ENCODE results near the gene LGALS7B.
A peak's percentile ranks its signal among the peaks of the same experiment; 100 is the strongest.
"Not testable (repeated sequence)": the region's sequence is repeated elsewhere in the genome, so short reads cannot be mapped to it uniquely, and the experiment has no call there.

Gene LGALS7B

DNA sequence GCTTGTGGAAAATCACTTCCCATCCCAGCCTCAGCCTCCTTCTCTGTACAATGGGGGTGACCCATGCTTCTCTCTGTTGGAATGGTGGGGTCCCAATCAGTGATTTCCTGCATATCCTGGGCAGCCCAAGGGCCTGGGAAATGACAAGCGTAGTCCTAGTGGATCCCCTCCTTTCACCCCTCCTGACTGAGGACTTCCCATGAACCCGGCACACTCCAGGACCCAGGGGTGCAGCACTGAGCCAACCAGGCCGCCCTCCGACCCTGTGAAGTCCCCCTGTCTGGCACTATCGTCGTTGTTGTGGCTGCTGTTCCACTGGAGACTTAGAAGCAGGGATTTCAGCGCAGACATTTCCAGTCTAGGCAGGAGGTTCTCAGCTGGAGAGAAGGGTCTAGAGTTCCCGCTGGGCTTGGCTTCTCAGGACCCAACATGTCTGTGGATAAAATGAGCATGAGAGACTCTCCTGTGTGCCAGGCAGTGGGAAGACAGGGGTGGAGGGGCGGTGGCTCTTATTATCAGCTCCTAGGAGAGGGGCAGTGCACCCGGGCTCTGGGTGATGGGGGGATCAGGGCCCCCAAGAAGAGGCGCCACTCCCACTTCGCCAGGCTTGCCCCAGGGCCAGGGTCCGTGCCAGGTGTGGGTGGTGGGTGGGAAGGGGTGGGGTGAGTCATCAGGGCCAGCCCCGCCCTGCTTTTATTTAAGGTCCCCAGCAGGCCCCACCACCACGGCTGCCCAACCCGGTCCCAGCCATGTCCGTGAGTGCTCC is at the start of gene LGALS7B:
Gene LGALS7B (plus strand): TSS at position 723 of the 766 bp plus-strand sequence. CDS start 27 bp downstream, at position 750.
- no peak for DNase-seq (ENCODE audit: low read depth)

GRCh38 chr19:38739440-38740256 is 49.4 kb upstream of the LGALS7B start:
- DNase-seq (ENCODE audit: low read depth) = peak; percentile 23

GRCh38 chr19:38740257-38740592 is 48.8 kb upstream of the LGALS7B start:
- no peak for DNase-seq (ENCODE audit: low read depth)

GRCh38 chr19:38740932-38741331 is 48.1 kb upstream of the LGALS7B start:
- DNase-seq (ENCODE audit: low read depth) = no peak

- no peak for DNase-seq (ENCODE audit: low read depth)
These were observed 47.3 kb upstream of the LGALS7B start for GRCh38 chr19:38741670-38742069.

GRCh38 chr19:38742296-38742695 is 46.7 kb upstream of the LGALS7B start:
- DNase-seq (ENCODE audit: low read depth) = no peak

DNA sequence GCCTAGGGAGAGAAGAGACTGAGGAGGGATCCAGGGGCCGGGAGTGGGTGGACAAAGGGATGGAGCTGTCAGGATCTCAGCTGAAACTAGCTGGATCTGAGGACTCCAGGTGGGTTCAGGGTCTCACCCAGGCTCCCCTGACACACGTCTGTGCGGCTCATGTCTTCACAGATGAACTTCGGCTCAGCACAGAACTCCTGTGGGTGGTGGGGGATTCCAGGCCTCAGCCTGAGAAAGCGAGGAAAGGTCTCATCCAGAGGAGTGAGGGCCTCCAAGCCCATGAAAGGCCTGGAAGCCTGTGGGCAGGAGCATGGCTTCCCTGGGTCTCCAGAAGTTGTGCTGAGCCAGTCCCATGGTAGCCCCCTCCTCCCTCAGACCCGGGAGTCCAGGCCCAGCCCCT is 46.1 kb upstream of the LGALS7B start:
- no peak for DNase-seq (ENCODE audit: low read depth)

DNA sequence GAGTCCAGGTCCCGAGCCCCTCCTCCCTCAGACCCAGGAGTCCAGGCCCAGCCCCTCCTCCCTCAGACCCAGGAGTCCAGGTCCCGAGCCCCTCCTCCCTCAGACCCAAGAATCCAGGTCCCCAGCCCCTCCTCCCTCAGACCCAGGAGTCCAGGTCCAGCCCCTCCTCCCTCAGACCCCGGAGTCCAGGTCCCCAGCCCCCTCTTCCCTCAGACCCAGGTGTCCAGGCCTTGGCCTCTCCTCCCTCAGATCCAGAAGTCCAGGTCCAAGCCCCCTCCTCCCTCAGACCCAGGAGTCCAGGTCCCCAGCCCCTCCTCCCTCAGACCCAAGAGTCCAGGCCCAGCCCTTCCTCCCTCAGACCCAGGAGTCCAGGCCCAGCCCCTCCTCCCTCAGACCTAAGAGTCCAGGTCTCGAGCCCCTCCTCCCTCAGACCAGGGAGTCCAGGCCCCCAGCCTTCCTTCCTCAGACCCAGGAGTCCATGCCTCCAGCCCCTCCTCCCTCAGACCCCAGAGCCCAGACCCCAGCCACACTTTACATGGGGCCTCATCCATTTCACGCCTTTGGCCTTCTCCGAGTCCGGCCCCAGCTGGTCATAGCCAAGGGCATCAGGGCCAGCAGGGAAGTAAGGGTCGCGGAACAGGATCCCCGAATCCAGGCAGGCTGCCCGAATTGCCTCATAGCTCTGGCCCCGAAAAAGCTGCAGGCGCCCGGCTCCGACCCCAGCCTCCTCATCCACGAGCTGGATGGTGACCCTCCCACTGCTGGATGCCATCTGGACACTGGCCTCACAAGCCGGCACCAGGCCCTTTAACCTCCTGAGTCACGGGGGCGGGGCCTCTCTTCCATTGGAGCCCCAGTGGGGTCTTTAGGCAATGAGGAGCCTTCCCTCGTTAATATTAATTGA is 45.4 kb upstream of the LGALS7B start:
- no peak for DNase-seq (ENCODE audit: low read depth)

DNA sequence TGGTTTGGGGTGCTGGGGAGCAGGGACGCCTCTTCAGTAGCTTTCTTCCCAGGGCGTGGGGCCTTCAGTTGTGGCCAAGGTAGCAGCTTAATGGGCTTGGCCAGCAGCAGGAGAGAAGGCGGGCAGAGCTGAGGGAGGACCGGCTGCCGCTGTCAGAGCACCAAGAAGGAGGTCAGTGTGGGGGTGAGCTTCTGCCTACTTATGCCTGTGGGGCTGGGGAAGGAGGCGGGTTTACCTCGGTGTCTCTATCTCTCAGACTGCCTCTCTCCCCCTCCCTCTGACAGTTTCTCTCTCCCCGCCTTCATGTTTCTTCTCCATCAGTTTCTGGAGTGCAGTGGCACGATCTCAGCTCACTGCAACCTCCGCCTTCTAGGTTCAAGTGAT is 44.7 kb upstream of the LGALS7B start, which contains the start of gene CAPN12:
Gene CAPN12 (minus strand): TSS at position 177 of the 384 bp plus-strand sequence. CDS start 309 bp downstream, outside the sequence.
- no peak for DNase-seq (ENCODE audit: low read depth)

DNA sequence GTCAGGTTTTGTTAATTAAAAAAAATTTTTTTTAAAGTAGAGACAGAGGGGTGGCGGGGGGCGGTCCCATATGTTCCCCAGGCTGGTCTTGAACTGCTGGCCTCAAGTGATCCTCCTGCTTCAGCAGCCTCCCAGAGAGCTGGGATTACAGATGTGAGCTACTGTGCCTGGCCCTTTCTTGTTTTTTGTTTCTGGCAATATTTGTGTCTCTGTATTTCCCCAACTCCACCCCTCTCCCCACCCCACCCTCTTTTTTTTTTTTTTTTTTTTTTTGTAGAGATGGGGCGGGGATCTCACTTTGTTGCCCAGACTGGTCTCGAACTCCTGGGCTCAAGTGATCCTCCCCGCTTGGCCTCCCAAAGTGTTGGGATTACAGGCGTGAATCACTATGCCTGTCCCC is 44.1 kb upstream of the LGALS7B start:
- no peak for DNase-seq (ENCODE audit: low read depth)

DNA sequence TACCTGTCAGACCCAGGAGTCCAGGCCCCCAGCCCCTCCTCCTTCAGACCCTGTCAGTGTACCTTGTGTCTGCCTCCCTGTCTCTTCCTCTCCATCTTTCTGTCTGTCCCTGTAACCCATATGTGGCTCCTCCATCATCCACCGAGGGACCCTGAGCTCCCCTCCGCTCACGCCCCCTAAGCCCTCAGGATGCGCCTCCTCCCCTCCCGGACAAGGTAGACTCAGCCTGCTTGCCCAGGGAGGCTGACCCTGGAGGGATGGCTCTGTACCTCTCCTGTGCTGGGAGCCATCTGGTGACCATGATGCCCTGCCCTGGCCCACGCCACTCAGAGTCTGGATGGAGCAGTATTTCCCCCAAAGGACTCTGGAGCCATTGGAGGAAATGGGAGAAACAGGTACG is 43.7 kb upstream of the LGALS7B start:
- no peak for DNase-seq (ENCODE audit: low read depth)

DNA sequence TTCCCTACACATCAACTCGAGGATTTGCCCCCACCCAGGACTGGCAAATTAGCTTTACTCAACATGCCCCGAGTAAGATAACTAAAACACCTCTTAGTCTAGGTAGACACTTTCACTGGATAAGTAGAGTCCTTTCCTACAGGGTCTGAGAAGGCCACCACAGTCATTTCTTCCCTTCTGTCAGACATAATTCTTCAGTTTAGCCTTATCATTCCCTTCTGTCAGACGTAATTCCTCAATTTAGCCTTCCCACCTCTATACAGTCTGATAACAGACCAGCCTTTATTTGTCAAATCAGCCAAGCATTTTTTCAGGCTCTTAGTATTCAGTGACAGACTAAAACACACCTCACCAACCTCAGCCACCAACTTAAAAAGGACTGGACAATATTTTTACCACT is 35.2 kb upstream of the LGALS7B start:
- not testable (repeated sequence) for DNase-seq (ENCODE audit: low read depth)

- not testable (repeated sequence) for DNase-seq (ENCODE audit: low read depth)
These were observed 34.8 kb upstream of the LGALS7B start for GRCh38 chr19:38754196-38754595.

- no peak for DNase-seq (ENCODE audit: low read depth)
These were observed 29.4 kb upstream of the LGALS7B start for GRCh38 chr19:38759590-38760003.

GRCh38 chr19:38760805-38761517 is 28.0 kb upstream of the LGALS7B start:
- not testable (repeated sequence) for DNase-seq (ENCODE audit: low read depth)

- not testable (repeated sequence) for DNase-seq (ENCODE audit: low read depth)
These were observed 27.1 kb upstream of the LGALS7B start for GRCh38 chr19:38761884-38762389.

DNA sequence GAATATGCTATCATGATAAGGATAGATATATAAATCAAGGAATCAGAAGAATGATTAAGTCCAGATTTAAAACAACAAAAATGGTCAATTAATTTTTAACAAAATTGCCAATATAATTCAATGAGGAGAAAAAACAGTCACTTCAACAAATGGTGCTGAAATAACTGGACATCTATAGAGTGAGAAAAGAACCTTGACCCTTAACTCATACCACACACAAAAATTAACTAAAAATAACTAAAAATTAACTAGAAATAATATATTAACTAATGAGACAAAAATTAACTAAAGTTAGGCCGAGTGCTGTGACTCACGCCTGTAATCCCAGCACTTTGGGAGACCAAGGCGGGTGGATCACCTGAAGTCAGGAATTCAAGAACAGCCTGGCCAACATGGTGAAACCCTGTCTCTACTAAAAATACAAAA is 25.2 kb upstream of the LGALS7B start:
- no peak for DNase-seq (ENCODE audit: low read depth)

DNA sequence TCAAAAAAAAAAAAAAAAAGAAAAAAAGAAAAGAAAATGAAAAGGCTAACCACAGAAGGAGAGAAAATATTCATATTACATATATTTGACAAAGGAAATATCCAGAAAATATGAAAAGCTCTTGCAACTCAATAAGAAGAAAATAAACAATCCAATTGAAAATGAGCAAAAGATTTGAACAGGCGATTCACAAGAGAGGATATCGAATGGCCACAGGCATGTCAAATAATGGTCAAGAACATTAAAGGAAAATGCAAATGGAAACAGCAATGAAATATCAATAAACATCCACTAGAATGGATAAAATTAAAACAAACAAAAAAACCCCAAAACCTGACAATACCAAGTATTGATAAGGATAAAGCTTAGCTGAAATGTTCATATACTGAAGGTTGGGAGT is 23.8 kb upstream of the LGALS7B start:
- DNase-seq (ENCODE audit: low read depth) = no peak

DNA sequence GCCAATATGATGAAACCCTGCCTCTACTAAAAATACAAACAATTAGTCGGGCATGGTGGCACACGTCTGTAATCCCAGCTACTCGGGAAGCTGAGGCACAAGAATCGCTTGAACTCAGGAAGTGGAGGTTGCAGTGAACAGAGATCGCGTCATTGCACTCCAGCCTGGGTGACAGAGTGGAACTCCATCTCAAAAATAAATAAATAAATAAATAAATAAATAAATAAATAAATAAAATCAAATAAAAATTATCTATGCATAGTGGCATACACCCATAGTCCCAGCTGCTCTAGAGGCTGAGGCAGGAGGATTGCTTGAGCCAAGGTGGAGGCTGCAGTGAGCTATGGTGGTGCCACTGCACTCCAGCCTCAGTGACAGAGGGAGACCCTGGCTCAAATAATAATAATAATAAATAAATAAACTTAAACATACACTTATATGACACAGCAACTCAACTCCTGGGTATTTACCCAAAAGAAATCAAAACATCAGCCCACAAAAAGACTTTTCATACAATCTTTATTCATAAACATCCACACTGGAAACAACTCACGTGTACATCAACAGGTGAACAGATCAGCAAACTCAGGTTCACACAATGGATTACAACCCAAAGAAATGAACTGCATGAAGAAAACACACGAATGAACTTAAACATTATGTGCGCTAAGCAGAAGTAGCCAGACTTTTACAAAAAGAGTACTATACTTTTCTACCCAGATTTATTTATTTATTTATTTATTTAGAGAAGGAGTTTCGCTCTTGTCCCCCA is 22.5 kb upstream of the LGALS7B start:
- DNase-seq (ENCODE audit: low read depth) = no peak

DNA sequence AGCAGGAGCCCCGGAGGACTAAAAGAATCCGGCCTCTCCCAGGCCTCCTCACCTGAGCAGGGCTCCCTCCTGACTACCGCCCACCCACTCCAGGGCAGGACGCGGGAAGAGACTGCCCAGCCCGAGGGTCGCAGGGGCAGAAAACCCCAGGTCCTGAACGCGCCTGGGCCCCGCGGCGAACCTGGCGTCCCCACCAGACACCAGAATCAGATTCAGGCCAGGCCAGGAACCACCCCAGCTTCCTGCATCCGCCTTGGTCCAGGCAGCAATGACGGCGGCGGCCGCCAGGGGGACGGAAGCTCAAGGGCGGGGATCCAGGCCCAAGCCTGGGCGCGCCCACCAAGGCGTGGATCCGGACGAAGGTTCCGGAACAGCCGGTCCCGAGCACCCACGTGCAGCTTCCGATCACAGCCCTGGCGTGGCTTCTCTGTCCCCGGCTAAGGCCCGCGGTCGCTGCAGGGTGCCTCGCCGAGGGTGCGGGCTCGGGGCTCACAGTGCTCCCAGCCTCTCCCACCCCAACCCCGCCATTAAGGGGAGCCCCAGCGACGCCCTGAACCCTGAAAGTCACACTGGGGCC is 19.3 kb upstream of the LGALS7B start:
- DNase-seq (ENCODE audit: low read depth) = peak; percentile 84
